Stimulated activated CD4-positive, alpha-beta T cell treated with anti-CD3 and anti-CD28 coated beads, Interleukin-2, amount 100 ng/mL, for 24 hours (primary cell): ENCODE data around the gene CRISP3.
"Not testable (repeated sequence)": the region's sequence is repeated elsewhere in the genome, so short reads cannot be mapped to it uniquely, and the experiment has no call there.

Experiments
- DNase-seq, 2 donors: peaks; one replicate each; pipeline ENCODE4 v3.0.0-alpha.2; 2020

CRISP3 gene, protein sequence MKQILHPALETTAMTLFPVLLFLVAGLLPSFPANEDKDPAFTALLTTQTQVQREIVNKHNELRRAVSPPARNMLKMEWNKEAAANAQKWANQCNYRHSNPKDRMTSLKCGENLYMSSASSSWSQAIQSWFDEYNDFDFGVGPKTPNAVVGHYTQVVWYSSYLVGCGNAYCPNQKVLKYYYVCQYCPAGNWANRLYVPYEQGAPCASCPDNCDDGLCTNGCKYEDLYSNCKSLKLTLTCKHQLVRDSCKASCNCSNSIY

DNA sequence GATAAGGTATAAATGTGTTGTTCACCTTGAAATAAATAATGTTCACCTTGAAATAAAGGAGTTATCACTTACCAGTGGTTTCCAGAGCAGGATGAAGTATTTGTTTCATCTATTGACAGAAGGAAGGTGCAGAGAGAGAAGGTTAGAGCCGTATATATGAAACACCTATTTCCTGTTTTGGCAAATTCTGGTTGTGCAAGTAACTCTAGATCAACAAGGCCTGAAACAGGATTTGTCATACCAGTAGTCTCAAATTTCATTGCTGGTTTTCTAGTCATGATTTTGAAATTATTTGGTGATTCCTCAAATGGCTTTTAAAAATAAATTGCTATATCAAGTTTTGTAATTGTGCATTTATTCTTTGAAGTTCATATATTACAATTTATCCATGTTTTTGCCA is at the start of gene CRISP3:
TSS of gene CRISP3 (minus strand) at position 130 of the 400 bp plus-strand sequence. CDS start at position 109, 21 bp downstream.
- DNase-seq, result no peak

DNA sequence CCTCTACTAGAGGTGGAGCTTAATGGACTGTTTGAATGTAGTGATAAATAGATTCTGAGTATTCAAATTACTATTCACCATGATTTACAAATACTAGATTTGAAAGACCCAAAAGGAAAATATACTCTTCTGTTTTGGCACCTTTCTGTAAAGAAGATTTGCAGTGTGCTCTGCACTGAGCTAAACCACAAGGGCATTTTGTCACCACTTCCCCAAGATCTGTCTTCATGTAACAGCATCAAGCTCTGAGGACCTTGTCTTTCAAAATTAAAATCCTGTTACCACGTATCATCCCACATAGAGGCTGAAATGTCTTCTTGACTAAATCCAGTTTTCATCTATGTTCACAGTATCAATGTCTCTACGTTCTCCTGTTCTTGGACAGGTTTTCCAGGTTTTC is 46.2 kb upstream of the CRISP3 start:
- no peak for DNase-seq

DNA sequence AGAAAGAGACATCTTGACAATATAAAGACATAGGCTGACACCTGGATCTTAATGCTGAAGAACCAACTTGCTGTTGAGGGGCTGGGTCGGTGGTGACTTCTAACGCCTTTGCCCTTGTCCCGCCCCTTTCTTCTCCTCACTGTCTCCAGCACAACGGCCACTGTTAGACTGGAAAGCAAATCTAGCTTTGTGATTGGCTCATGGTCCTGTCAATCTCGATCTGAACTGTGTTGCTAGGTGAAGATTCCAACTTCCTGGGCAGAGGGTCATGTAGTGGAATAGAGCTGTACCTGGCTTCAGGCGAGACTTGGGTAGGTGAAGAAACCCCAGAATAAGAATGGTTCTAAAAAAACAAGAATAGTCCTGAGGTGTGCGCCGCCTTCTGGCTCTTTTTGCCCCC is 43.0 kb upstream of the CRISP3 start, which contains the start of gene PGK2:
TSS of gene PGK2 (minus strand) at position 110 of the 400 bp plus-strand sequence. CDS start at position 12, 98 bp downstream.
- no peak for DNase-seq

DNA sequence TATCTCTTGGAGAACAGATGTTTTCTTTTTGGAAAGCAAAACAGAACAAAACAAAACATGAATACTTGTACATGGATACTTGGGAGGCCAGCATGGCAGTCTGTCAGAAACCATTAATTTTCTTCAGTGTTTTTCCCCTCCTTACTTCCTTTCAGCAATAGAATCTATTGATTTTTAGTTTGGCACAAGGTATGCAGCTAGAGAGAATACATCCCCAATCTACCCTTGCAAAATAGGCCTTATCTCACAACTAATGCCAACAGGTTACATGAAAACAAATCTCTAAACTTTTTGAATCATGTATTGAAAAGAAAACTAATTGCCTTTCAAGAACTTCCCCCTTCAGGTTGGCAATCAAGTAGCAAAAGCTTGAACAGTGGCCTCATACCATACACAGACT is 40.1 kb upstream of the CRISP3 start:
- DNase-seq, result no peak

DNA sequence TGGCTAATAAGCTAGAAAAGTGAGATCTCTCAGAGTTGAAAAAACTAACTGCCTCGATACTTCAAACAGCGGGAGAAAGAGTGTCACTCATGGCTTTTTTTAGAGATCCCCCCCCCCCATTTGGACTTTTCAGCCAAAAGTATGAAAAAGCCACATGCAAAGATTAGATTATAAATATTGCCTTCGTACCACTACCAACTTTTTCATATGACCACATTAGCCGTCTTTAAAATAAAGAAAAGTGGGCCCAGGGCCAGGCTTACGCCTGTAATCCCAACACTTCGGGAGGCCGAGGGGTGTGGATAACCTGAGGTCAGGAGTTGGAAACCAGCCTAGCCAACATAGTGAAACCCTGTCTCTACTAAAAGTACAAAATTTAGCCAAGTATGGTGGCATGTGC is 38.5 kb upstream of the CRISP3 start:
- DNase-seq, result no peak

DNA sequence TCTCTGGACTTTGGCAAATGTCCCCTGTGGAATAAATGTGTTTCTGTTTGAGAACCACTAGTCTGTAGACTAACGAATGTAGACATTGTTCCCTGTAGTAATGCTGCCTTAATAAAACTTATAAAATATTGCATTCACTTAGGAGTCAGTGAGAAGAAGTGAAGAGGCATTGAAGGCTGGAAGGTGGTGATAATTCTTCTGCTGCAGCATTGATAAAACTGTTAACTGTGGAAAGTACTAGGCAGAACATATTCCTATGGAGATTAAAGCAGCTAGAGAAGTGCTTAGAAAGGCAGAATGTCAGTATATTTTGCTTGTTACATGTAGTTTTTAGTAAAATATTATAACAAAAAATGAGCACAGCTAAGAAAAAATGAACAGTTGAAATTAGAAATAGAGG is 38.1 kb upstream of the CRISP3 start:
- DNase-seq, result no peak

DNA sequence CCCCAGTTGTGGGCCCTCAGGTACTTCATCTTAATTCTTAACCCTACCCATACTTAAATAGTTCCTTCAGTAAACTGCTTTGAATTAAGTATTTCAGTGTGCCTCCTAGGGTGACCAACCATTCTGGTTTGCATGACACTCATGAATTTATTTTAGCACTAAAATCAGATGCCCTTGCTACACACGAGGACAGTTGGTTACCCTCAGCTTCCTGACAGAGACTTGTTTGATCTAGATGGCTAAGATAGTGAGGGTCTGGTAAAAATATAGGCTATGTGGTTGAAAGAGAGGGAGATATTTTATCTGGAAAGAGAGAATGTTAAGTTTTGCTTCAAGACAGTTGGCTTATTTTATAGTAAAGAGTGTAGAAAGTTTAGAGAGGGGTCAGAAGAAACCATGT is 32.3 kb upstream of the CRISP3 start:
- DNase-seq, result no peak

DNA sequence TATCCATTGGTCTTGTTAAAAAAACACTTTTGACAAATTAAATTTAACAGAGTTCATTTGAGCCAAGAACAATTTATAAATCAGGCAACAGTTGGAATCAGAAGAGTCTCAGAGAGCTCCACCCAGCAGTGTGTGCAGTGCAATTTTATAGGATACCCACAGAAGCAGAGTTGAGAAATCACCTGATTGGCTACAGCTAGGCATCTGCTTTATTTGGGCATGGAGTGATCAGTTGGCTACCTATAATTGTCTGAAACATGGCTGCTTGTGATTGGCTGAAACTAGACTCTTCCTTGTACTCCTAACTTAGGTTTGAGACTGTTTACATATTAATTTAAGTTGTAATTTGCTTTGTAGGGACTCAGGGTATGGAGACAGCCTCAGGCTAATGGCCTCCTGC is 30.9 kb upstream of the CRISP3 start:
- no peak for DNase-seq

DNA sequence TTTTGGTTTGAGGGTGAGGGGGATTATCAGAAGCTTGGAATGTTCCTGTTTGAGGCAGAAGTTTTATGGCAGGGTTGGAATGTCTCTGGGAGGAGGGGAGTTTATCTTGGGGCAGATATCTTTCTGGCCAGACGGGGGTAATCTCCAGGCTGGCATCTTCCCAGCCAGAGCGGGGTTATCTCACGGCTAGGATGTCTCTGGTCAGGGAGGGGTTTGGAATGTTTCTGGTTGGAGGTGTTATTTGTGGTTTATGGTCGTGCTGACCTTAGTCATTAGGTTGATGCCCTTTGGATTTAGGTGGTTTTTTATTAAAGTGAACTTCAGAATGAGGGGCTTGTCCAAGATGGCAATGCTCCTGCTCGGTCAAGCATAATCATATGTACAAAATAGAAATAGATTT is 28.1 kb upstream of the CRISP3 start:
- no peak for DNase-seq

DNA sequence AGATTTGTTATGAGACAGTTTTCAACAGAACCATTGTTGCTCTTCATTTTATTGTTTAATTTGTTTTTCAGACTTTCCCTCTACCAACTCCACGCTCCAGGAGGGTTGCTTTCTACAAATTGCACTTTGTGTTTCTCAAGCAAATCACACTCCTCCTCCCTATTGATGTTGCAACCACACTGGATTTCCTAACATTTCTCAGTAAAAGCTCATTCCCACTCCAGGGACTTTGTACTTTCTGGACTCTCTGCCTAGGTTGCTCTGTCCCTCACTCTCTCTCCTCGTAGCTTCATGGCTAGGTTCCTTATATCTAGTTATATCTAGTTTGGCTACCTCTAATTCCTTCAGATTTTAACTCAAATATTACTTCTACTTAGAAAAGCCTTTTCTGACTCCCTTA is 22.6 kb upstream of the CRISP3 start:
- DNase-seq, result no peak

DNA sequence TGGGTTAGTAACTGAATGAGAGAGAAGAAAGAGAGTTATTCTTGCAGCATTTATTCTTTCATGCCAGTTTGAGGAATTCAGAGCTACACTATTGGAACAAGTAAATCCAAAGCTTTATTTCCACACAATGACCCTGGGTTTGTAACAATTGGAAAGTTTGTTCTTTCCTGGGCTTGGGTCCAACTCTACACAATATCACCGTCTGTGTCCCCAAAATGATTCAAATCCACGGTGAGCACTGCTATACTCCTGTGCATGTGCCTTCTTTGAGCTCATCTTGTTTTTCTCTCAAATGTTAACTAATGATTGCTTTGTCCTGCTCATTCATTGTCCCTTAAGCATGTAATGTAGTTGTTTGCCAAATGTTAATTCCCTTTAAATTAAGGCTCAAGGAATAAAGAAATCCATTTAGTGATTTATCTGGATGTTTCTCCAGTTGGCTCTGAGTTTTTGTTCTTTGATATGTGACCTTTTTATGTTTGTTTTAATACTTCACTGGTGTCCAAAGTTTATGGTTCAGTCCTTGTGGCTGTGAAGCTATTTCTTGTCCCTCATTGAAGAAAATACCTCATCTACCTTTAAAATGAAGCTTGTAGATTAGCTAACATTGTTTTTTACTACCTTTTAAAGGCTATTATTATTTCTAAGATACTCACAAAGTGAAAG is 20.5 kb upstream of the CRISP3 start:
- no peak for DNase-seq

DNA sequence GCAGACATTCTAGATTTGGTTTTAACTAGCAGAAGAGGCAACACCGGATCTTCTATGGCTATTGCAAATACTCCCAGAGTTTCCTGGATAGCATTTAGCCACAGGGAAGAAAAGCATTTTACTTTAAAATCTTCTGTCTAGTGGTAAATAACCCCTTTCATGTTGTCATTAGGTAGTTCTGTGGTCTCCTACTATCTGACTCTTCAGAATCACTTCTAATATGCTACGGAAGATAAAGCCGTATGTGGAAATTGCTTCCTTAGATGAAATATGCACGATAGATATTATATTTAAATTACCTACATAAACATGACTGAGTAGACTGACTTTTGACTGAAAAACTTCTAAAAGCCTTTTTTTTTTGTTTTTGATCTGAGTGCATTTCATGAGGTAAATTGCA is 759 bp downstream of the CRISP3 start:
- DNase-seq, result no peak

DNA sequence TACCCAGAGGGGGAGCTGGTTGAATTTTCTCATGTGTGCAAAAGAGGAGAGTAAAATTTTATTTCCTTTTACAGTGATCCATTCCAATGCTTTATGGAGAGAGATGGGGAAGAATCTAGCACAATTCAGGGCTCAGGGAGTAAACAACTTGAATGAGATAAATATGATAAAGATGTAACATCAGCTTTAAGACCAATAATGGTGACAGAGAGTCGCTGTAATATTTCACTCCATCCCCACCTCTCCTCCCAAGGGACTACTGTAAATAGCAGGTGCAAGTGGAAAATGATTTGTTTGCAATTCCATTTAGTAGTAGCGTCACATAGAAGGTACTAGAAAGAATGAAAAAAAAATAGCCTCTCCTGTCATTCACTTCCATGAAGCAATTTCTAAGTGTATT is 4.8 kb downstream of the CRISP3 start:
- DNase-seq, result no peak

DNA sequence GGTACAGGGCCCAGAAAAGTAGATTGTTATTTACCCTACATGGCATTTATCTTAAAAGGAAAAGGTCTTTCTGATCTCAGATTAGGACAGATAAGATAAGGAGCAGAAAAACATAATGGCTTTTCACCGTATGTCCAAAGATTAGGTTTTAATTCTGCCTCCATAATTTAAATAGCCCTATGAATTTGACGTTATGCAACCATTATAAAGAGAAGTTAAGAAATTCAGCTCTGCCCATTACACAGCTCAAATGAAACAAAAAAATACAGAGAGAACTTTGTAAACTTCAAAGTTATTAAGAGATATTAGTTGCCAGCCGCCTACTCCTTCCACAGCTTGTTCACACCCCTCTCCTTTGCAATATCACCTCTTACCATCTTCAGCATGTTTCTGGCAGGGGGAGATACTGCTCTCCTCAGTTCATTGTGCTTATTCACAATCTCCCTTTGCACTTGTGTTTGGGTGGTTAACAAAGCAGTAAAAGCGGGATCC is 8.1 kb downstream of the CRISP3 start:
- DNase-seq, result no peak

DNA sequence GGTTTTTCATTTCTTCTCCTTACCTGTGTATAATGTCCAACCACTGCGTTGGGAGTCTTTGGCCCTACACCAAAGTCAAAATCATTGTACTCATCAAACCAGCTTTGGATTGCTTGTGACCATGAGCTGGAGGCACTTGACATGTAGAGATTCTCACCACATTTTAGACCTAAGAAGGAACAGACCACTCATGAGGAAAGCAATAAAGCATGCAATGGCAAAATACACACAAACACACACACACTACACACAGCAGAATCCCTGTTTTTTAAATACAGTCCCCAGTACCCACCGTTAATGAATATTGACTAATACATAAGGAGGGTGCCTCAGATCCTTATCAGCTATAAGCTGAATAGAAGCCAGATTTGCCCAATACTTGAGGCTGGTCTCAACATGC is 10.5 kb downstream of the CRISP3 start:
- no peak for DNase-seq

DNA sequence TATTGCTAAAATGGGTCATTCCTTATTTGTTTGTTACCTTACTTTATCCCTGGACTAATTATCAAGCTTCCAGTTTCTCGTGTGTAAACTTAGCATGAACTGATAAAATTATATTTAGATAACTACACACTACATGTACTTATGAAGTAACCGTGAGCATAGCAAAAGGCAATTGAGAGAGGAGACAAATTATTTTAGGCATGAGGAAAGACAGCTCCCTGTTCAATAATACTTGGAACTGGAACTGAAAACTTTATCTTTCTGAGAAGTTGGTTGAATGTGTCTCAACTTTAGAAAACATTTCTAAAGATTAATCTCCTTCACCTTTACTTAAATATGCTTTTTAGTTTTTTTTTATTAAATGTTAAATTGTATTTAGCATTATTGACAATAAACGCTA is 11.4 kb downstream of the CRISP3 start:
- DNase-seq, result no peak

DNA sequence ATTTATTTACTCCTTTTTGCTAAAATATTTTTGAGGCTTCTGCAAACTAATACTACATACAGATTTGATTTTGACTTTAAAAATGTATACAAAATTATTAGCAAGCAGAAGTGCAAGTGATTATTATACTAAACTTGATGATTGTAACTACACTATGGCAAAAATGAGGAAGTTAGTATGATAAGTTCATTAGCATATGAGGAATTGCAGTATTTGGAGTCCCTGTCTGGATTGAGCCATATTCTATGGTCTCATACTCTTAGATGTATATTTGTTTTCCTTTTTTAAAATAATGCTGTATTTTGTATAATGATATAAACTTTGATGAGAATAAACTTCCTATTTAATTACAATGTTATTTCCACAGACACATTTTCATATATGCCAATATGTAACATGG is 13.9 kb downstream of the CRISP3 start:
- no peak for DNase-seq

DNA sequence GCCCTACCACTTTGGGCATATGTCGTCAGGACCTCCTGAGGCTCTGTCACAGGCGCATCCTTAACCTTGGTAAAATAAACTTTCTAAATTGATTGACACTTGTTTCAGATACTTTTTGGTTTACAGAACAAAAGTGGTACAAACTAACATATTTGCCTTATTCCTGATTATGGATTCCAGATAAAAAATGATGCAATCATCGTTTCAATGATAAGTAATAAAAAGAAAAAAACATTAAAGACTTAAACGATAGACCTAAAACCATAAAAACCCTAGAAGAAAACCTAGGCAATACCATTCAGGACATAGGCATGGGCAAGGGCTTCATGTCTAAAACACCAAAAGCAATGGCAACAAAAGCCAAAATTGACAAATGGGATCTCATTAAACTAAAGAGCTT is 20.3 kb downstream of the CRISP3 start:
- not testable (repeated sequence) for DNase-seq

DNA sequence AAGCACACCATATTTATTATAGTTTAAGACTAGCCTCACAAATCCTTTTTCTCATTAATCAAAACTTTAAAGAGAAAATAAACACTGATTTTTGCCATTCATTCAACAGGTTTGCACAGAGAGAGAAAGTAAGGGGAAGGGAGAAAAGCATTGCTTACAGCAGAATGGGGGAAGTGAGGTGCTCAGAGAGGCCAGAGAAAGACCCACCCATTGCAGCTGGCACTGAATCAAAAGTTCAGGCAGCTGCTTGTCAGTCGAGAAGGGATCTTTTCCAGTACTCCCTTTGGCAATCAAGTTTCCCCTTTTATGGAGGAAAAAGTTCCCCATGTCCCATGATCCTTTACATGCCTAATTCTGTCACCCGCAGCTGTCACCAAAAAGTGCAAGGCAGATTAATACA is 22.9 kb downstream of the CRISP3 start:
- no peak for DNase-seq

DNA sequence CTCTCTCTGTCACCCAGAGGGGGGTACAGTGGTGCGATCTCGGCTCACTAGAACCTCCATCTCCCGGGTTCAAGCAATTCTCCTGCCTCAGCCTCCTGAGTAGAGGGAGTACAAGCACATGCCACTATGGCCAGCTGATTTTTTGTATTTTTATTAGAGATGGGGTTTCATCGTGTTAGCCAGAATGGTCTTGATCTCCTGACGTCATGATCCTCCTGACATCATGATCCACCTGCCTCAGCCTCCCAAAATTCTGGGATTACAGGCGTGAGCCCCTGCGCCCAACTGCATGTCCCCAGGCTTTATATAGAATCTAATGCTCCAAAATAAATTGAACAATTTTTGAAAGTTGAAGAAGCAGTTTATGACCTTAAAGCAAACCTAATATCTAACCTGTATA is 23.8 kb downstream of the CRISP3 start:
- no peak for DNase-seq

DNA sequence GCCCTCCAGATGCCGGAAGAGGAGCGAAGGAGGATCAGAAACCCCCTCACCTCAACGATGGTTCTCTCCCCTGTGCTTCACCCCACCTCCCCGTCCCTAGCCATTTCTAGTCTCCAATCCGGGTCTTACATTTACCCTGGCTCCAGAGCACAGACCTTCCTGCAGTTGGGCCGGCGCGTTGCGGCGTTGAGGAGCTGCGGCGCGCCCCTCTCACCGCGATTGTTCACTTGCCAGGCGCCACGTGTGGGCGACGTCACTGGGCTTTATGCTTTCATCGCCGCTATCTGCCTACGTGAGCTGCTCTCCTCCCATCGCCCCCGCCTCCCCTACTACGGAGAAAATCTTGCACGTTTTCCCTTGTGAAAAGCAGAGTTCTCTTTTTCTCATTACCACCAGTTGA is 30.8 kb downstream of the CRISP3 start, which contains the start of gene CRISP2:
TSS of gene CRISP2 (minus strand) at position 198 of the 400 bp plus-strand sequence. CDS start 4,347 bp downstream, outside the sequence.
- DNase-seq, result no peak

DNA sequence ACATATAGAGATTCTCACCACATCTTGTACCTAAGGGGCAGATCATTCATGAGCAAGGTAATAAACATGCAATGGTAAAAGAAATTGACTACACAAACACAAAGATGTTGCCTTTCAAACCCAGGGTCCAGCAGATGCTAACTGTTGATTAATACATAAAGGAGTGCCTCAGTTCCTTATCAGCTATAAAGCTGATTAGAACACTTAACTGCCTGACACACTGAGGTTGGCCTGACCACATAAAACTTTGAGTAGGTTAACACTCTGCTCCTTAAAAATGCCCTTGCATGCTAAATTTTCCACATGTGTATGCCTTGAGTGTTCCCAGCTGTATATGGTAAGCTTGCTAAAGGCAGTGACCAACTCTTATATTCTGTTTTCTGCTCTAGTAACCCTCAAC is 45.7 kb downstream of the CRISP3 start:
- DNase-seq, result no peak

DNA sequence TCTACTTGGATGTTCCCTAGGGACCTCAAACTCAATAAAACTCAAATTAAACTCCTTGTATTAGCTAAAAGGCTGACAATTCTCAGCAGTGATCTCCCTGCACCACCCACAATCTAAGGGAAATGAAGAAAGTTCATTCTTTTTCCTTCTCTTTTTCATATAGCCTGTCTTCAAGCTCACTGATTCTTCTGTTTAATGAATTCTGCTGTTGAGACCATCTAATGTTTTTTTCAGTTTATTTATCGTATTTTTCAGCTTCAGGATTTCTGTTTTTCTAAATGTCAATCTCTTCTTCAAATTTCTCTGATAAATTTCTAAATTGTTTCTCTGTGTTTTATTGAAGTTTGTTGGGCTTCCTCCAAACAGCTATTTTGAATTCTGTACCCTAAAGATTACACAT is 50.7 kb downstream of the CRISP3 start:
- DNase-seq, result no peak

DNA sequence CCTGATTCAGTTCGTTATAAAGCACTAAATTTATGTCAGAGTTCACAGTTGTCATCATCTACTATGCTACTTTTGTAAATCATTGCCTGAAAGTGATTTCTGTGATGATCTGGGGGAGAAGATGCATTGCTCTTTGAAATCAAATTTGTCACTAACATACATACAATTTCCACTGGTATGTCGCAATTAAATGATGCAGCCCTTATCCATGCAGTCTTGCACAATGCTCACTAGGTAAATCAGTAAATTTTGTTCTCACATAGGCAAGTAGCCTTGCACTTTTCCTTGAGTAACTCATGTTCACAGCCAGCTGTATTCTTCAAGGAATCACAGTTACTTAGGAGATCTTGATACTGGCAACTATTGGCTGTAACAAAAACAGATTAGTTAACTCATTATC is 51.7 kb downstream of the CRISP3 start:
- no peak for DNase-seq
